Measurements from ENCODE around the gene CEBPZ.
"Not testable (repeated sequence)": the region's sequence is repeated elsewhere in the genome, so short reads cannot be mapped to it uniquely, and the experiment has no call there.

CEBPZ gene

DNA sequence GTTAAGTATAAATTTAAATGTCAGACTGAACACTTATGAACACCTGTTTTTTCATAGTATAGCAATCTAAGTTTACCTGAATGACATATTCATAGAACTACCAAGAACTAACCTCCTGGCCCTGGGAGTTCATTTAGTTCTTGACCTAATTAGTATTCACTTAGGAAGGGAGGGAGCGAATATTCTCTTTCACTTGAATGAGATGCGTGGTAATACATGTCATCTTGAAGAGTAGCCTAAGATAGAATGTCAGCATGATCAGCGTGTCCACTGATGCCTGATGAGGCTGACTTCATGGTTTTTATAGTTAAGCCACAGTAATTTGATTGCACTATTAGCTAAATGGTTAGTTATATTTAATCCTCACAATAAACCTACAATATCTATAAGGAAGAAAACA is 13.4 kb upstream of the CEBPZ start:
- H3K36me3 ChIP-seq (ENCODE audit: control insufficient read depth, insufficient read depth, low read length) = peaks cover 11% of the 10 kb centered on the region
- no peaks in the 10 kb centered on the region for H3K4me1 ChIP-seq (ENCODE audit: control insufficient read depth, insufficient read depth, low read length)
- H3K4me3 ChIP-seq (ENCODE audit: low read depth, low read length) = no peak overlapping the region
- H3K9ac ChIP-seq (ENCODE audit: low read depth, low read length) = no peak overlapping the region
- no peaks in the 10 kb centered on the region for H3K27me3 ChIP-seq (ENCODE audit: control insufficient read depth, insufficient read depth, low read length)
- no peaks in the 10 kb centered on the region for H3K9me3 ChIP-seq (ENCODE audit: control insufficient read depth, insufficient read depth, low read length)

DNA sequence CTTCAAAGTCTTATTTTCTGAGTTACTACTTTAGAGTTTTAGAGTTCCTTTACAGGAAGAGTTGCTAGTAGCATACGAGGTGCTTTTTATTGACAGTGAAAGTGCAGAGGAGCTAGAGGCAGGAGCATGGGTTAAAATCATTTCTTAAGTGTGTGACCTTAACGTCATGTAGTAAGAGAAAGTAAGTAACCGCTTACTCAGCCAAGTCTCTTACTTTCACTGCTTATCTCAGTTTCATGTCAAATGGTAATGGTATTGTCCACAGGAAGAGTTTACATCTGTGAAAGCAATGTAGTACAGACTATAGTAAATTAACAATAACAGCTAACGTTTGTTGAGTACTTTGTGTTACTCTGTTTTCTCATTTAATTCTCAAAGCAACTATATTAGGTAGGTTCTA is 12.6 kb upstream of the CEBPZ start:
- H3K27me3 ChIP-seq (ENCODE audit: control insufficient read depth, insufficient read depth, low read length) = no peaks in the 10 kb centered on the region
- H3K4me3 ChIP-seq (ENCODE audit: low read depth, low read length) = no peak overlapping the region
- H3K9me3 ChIP-seq (ENCODE audit: control insufficient read depth, insufficient read depth, low read length) = no peaks in the 10 kb centered on the region
- no peaks in the 10 kb centered on the region for H3K4me1 ChIP-seq (ENCODE audit: control insufficient read depth, insufficient read depth, low read length)
- peaks cover 11% of the 10 kb centered on the region for H3K36me3 ChIP-seq (ENCODE audit: control insufficient read depth, insufficient read depth, low read length)
- no peak overlapping the region for H3K9ac ChIP-seq (ENCODE audit: low read depth, low read length)

DNA sequence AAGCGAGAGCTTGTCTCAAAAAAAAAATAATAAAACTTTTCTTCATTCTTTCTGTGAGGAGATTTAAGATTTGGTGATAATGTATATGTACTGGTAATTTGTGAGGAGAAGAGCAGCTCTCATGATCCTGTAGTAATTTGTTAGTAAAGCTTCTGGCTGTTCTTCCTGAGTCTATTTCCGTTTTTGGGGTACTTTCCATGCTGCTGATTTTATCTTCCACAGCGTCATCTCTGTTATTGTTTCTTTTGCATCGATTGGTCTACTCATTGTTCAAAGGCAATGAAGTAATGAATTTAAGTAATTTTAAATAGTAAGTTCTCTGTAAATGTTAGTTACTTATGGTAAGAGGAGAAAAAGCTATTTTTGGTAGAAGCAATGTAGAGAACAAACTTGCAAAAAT is 12.0 kb upstream of the CEBPZ start:
- H3K36me3 ChIP-seq (ENCODE audit: control insufficient read depth, insufficient read depth, low read length) = peaks cover 11% of the 10 kb centered on the region
- no peaks in the 10 kb centered on the region for H3K4me1 ChIP-seq (ENCODE audit: control insufficient read depth, insufficient read depth, low read length)
- H3K9ac ChIP-seq (ENCODE audit: low read depth, low read length) = no peak overlapping the region
- H3K4me3 ChIP-seq (ENCODE audit: low read depth, low read length) = no peak overlapping the region
- H3K27me3 ChIP-seq (ENCODE audit: control insufficient read depth, insufficient read depth, low read length) = no peaks in the 10 kb centered on the region
- no peaks in the 10 kb centered on the region for H3K9me3 ChIP-seq (ENCODE audit: control insufficient read depth, insufficient read depth, low read length)

DNA sequence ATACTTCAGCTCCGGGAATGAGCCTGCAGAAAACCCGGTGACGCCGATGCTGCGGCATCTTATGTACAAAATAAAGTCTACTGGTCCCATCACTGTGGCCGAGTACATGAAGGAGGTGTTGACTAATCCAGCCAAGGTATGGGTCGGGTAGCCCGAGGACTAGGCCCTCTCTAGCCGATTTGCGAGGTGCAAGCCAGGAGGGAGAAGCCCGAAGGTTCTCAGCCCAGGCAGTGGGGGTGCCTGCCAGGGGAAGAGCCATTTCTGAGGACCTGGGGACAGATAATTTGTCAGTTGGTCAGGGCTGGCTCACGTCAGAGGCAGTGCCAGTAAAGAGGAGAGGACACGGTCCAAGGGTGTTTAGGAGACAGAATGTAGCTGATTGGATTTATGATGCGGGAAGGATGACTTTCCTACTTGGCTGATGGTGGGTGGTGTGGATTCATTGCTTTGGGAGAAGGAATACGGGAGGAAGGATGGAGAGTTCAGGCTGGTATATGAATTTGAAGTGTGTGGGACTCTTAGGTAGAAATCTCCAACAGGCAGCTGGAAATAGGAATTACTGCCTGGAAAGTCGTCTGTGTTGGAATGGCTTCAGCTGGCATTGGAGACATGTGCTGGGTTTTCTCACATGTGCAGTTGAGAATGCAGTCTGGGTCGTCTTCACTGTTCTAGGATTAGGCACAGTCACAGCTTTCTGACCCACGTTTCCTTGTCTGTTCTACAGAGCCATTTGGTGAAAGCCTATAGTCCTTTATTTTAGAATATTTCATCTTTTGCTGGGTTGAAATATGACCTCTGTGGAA is 936 bp upstream of the CEBPZ start:
- H3K27me3 ChIP-seq (ENCODE audit: control insufficient read depth, insufficient read depth, low read length) = no peaks in the 10 kb centered on the region
- H3K4me3 ChIP-seq (ENCODE audit: low read depth, low read length) = peak overlapping the region; percentile 99
- no peaks in the 10 kb centered on the region for H3K9me3 ChIP-seq (ENCODE audit: control insufficient read depth, insufficient read depth, low read length)
- peak overlapping the region; percentile 97 for H3K9ac ChIP-seq (ENCODE audit: low read depth, low read length)
- H3K36me3 ChIP-seq (ENCODE audit: control insufficient read depth, insufficient read depth, low read length) = peaks cover 11% of the 10 kb centered on the region
- peaks cover 25% of the 10 kb centered on the region for H3K4me1 ChIP-seq (ENCODE audit: control insufficient read depth, insufficient read depth, low read length)

DNA sequence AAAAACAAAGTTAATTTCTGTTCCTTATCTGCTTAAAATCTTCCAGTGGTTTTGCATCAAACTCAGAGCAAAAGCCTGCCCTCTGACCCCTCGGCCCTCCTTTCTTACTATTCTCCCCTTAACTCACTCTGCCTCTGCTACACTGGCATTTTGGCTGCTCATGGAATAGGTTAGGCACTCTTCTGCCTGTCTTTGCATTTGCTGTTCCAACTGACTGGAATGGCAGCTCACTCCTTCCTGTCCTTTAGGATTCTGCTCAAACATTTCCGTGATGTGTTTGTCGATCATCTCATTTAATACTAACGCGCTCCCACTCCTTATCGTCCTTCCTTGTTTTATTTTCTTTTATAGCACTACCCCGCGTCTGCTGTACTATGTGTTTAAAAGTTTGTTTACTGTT is 815 bp downstream of the CEBPZ start:
- peaks cover 13% of the 10 kb centered on the region for H3K36me3 ChIP-seq (ENCODE audit: control insufficient read depth, insufficient read depth, low read length)
- H3K9me3 ChIP-seq (ENCODE audit: control insufficient read depth, insufficient read depth, low read length) = no peaks in the 10 kb centered on the region
- H3K4me3 ChIP-seq (ENCODE audit: low read depth, low read length) = peak overlapping the region; percentile 99
- peak overlapping the region; percentile 97 for H3K9ac ChIP-seq (ENCODE audit: low read depth, low read length)
- H3K27me3 ChIP-seq (ENCODE audit: control insufficient read depth, insufficient read depth, low read length) = no peaks in the 10 kb centered on the region
- H3K4me1 ChIP-seq (ENCODE audit: control insufficient read depth, insufficient read depth, low read length) = peaks cover 26% of the 10 kb centered on the region

DNA sequence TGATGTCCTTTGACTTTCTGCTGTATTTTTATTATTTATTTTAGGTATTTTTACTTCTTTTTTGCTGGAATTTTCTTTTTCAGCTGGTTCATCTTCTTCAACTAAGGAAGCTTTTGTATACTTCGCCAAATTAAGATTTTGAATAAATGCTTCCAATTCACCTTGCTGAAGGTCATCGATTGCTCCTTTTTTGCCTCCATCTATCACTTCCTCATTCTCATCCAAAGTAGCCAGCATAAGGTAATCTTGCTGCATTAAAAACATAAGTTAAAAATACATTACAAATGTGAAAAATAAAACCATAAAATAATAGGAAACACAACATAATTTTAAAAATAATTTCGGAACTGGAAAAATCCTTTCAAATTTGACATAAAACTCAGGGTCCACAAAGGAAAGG is 2.6 kb downstream of the CEBPZ start:
- Histone ChIP-seq H3K4me3 (ENCODE audit: low read depth, low read length) (peak overlapping the region; percentile 99), H3K36me3 (ENCODE audit: control insufficient read depth, insufficient read depth, low read length) (peaks cover 13% of the 10 kb centered on the region), H3K27me3 (ENCODE audit: control insufficient read depth, insufficient read depth, low read length) (no peaks in the 10 kb centered on the region), H3K4me1 (ENCODE audit: control insufficient read depth, insufficient read depth, low read length) (peaks cover 33% of the 10 kb centered on the region), H3K9ac (ENCODE audit: low read depth, low read length) (peak overlapping the region; percentile 6), H3K9me3 (ENCODE audit: control insufficient read depth, insufficient read depth, low read length) (no peaks in the 10 kb centered on the region)

DNA sequence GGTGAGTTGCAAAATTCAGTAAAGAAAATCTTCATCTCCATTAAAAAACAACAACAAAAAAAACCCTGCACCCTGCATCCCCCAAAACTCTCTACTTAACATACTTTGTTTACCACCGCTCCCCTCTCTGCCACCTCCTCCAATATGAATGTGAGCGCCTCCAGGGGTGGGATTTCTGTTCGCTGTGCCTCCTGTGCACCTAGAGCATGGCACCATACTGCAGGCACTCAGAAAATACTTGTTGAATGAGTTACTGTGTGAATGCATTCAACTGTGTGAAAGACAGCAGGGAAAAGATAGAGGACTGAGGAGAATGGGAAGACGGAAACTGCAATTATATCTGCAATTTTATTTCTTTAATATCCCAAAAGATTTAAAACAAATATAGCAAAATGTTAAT is 4.5 kb downstream of the CEBPZ start:
- Histone ChIP-seq H3K9ac (ENCODE audit: low read depth, low read length) (peak overlapping the region; percentile 19), H3K9me3 (ENCODE audit: control insufficient read depth, insufficient read depth, low read length) (no peaks in the 10 kb centered on the region), H3K27me3 (ENCODE audit: control insufficient read depth, insufficient read depth, low read length) (no peaks in the 10 kb centered on the region), H3K36me3 (ENCODE audit: control insufficient read depth, insufficient read depth, low read length) (peaks cover 24% of the 10 kb centered on the region), H3K4me3 (ENCODE audit: low read depth, low read length) (peak overlapping the region; percentile 52), H3K4me1 (ENCODE audit: control insufficient read depth, insufficient read depth, low read length) (peaks cover 33% of the 10 kb centered on the region)

DNA sequence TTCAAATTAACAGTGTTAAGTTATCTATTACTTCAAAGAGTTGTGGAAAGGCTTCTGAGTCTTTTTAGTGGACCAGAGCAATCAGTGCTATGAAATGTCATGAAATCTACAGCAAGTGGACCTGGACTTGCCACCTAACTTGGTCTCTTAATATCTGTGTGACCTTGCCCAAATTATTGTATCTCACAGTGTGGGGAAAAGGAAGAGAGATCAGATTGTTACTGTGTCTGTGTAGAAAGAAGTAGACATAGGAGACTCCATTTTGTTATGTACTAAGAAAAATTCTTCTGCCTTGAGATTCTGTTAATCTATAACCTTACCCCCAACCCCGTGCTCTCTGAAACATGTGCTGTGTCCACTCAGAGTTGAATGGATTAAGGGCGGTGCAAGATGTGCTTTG is 6.3 kb downstream of the CEBPZ start:
- not testable (repeated sequence) for H3K27me3 ChIP-seq (ENCODE audit: control insufficient read depth, insufficient read depth, low read length); H3K9me3 ChIP-seq (ENCODE audit: control insufficient read depth, insufficient read depth, low read length)
- H3K36me3 ChIP-seq (ENCODE audit: control insufficient read depth, insufficient read depth, low read length) = peaks cover 38% of the 10 kb centered on the region
- H3K4me3 ChIP-seq (ENCODE audit: low read depth, low read length) = peak overlapping the region; percentile 46
- peak overlapping the region; percentile 85 for H3K9ac ChIP-seq (ENCODE audit: low read depth, low read length)
- H3K4me1 ChIP-seq (ENCODE audit: control insufficient read depth, insufficient read depth, low read length) = peaks cover 33% of the 10 kb centered on the region

DNA sequence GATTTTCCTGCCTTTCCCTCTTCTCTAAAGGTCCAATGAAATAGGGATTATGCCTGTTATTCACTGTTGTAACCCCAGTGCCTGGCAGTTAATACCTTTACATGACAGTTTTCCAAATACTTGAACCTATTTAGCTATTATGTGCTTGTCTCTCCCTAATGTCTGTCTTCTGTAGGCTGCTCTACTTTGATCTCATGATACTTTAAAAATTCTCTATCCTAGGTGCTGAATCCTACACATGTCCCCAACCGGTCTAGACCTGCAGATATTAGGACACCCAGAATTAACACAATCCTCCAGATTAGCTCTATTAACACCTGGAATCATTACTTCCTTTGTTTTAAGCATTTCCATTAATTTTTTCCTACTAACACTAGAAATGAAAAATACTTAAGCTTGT is 7.3 kb downstream of the CEBPZ start:
- peaks cover 45% of the 10 kb centered on the region for H3K36me3 ChIP-seq (ENCODE audit: control insufficient read depth, insufficient read depth, low read length)
- H3K4me3 ChIP-seq (ENCODE audit: low read depth, low read length) = peak overlapping the region; percentile 14
- peaks cover 28% of the 10 kb centered on the region for H3K4me1 ChIP-seq (ENCODE audit: control insufficient read depth, insufficient read depth, low read length)
- H3K9ac ChIP-seq (ENCODE audit: low read depth, low read length) = no peak overlapping the region
- no peaks in the 10 kb centered on the region for H3K9me3 ChIP-seq (ENCODE audit: control insufficient read depth, insufficient read depth, low read length)
- H3K27me3 ChIP-seq (ENCODE audit: control insufficient read depth, insufficient read depth, low read length) = no peaks in the 10 kb centered on the region

DNA sequence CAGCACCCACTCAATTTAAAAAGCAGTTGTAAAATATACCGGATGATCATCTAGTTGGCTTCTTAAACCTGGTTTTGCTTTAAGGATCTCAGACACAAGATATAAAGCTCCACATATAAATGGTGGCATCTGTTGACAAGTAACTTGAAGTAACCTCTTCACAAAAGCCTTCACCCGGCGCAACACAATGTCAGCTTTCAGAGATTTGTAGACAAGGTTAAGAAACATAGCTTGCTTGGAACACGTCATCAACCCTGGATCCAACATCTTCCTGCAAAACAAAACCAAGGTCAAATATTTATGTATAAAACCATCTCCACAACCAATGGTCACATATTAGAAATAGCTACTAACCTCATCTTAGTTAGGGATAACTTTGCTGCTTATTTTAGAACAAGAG is 8.3 kb downstream of the CEBPZ start:
- peaks cover 43% of the 10 kb centered on the region for H3K36me3 ChIP-seq (ENCODE audit: control insufficient read depth, insufficient read depth, low read length)

DNA sequence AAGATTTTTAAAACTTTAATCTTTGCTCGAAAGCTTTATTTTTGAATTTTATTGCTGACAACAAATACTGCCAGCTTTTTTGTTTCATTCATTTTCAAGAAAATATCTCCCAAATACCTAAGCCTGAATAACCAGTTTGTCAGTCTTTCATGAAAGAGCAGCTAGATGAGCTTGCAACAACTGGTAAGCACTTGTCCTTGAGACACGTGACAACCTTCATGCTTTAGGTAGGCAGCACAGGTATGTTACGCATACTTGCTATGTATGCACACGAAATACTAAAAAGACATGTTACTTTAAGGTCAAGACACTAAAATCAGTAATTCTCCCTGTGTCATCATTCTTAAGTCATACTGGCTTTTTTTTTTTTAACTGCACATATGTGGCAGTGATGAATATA is 12.3 kb downstream of the CEBPZ start:
- no peaks in the 10 kb centered on the region for H3K27me3 ChIP-seq (ENCODE audit: control insufficient read depth, insufficient read depth, low read length)
- H3K36me3 ChIP-seq (ENCODE audit: control insufficient read depth, insufficient read depth, low read length) = peaks cover 41% of the 10 kb centered on the region
- peaks cover 5% of the 10 kb centered on the region for H3K4me1 ChIP-seq (ENCODE audit: control insufficient read depth, insufficient read depth, low read length)

More for the DNA sequence above, 8.3 kb downstream of the CEBPZ start:
- Histone ChIP-seq H3K4me1 (ENCODE audit: control insufficient read depth, insufficient read depth, low read length) (peaks cover 23% of the 10 kb centered on the region), H3K9ac (ENCODE audit: low read depth, low read length) (no peak overlapping the region), H3K27me3 (ENCODE audit: control insufficient read depth, insufficient read depth, low read length) (no peaks in the 10 kb centered on the region), H3K9me3 (ENCODE audit: control insufficient read depth, insufficient read depth, low read length) (no peaks in the 10 kb centered on the region), H3K4me3 (ENCODE audit: low read depth, low read length) (no peak overlapping the region)

DNA sequence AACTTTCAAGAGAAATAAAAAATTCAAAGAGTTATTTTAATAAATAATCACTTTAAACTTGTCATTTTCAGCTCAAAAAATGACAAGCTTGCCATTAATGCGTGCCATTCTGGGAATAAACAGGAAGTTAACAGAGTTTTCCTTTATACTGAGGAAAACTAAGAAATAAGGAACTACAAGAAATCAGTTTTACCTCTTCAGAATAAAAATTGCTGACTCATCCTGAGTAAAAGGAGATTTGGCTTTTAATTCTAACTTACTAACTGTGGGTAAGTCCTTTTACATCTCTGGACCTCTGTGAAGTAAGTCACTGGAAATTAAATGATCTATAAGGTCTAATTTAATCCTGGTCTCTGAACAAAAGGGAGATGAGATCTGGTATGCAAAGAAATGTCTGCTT is 16.1 kb downstream of the CEBPZ start:
- H3K9ac ChIP-seq (ENCODE audit: low read depth, low read length) = no peak overlapping the region
- no peaks in the 10 kb centered on the region for H3K27me3 ChIP-seq (ENCODE audit: control insufficient read depth, insufficient read depth, low read length)
- H3K36me3 ChIP-seq (ENCODE audit: control insufficient read depth, insufficient read depth, low read length) = peaks cover 46% of the 10 kb centered on the region
- no peak overlapping the region for H3K4me3 ChIP-seq (ENCODE audit: low read depth, low read length)
- H3K9me3 ChIP-seq (ENCODE audit: control insufficient read depth, insufficient read depth, low read length) = no peaks in the 10 kb centered on the region
- no peaks in the 10 kb centered on the region for H3K4me1 ChIP-seq (ENCODE audit: control insufficient read depth, insufficient read depth, low read length)

More for the DNA sequence above, 12.3 kb downstream of the CEBPZ start:
- H3K4me3 ChIP-seq (ENCODE audit: low read depth, low read length) = no peak overlapping the region
- H3K9ac ChIP-seq (ENCODE audit: low read depth, low read length) = no peak overlapping the region
- no peaks in the 10 kb centered on the region for H3K9me3 ChIP-seq (ENCODE audit: control insufficient read depth, insufficient read depth, low read length)
